ENCODE results near the gene RASSF8.

RASSF8 gene, protein sequence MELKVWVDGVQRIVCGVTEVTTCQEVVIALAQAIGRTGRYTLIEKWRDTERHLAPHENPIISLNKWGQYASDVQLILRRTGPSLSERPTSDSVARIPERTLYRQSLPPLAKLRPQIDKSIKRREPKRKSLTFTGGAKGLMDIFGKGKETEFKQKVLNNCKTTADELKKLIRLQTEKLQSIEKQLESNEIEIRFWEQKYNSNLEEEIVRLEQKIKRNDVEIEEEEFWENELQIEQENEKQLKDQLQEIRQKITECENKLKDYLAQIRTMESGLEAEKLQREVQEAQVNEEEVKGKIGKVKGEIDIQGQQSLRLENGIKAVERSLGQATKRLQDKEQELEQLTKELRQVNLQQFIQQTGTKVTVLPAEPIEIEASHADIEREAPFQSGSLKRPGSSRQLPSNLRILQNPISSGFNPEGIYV

DNA sequence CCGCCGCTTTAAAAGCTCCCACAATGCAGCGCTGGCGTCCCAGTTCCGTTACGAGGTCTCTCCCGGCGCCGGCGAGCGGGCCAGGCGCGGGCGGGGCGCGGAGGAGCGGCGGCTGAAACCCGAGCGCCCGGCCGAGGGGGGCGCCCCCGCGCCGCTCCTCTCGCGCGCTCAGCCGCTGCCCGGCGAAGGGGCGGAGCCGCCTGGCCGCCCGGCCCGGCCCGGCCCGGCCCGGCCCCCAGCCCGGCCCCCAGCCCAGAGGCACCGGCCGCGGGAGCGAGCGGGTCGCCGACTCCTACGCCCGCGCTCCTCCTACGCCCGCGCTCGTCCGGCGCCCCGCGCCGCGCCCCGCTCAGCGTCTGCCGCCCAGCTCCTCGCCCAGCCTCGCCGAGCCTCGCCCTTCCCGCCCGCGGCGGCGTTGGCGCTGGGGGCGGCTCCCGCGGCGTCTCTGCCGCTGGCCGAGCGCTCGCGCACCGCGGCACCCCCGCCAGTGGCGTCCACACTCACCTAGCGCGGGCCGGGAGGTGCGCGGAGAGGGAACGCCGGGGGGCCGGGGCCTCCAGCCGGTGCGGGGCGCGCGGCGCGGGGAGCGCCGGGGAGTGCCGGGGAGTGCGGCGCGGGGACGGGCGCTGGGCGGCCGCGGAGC, at the start of gene RASSF8:
Gene RASSF8, plus strand, starts transcription at position 255 of the 643 bp plus-strand sequence. CDS start 96,662 bp downstream, outside the sequence.
- peak; percentile 37 for DNase-seq

GRCh38 chr12:25914551-25914950, 43.9 kb upstream of the RASSF8 start:
- DNase-seq: no peak

DNA sequence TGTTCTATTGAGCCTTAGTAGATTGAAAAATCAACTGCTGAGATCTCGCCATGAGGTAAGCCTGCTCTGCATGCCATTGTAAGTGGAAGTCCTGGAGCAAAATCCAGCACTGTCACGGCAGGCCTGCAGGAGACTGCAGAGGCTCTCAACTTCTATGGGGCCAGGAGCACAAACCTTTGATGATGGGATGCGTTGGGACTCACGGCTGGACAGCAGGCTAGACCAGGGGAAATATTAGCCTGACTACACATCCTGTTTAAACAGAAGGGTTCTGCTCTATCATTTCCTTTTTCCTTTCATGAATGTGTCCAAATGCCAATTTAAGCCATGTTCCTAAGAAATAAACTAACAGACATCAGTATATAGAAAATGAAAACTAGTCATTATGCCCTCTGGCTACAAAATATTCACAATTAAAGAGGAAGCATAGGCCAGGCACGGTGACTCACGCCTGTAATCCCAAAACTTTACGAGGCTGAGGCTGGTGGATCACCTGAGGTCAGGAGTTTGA, 33.9 kb upstream of the RASSF8 start:
- no peak for DNase-seq

- no peak for DNase-seq
Observed at GRCh38 chr12:25925064-25925463, 33.4 kb upstream of the RASSF8 start.

- no peak for DNase-seq
Observed at GRCh38 chr12:25926536-25926935, 31.9 kb upstream of the RASSF8 start.

DNA sequence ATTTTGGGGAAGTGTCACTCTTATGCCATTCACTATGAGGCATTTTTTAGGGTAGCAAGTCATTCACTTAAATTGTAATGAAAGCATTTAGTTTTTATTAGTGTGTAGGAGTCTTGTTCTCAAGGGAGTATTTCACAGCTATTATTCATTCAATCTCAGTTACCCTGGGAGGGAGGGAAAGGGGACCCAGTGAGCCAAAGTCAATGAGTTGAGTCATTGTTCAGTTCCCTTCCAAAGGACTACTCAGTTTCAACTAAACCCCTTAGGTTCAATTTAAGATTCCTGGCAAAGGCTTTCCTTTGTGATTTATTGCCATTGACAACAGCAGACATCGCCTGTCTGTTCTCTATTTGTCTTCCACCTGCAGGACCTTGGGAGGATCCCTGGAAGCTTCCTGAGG, 29.3 kb upstream of the RASSF8 start:
- DNase-seq: no peak

- no peak for DNase-seq
Observed at GRCh38 chr12:25932971-25933370, 25.5 kb upstream of the RASSF8 start.

GRCh38 chr12:25934456-25934855, 24.0 kb upstream of the RASSF8 start:
- DNase-seq: no peak

- DNase-seq: no peak
Observed at GRCh38 chr12:25935355-25936144, 22.9 kb upstream of the RASSF8 start.

DNA sequence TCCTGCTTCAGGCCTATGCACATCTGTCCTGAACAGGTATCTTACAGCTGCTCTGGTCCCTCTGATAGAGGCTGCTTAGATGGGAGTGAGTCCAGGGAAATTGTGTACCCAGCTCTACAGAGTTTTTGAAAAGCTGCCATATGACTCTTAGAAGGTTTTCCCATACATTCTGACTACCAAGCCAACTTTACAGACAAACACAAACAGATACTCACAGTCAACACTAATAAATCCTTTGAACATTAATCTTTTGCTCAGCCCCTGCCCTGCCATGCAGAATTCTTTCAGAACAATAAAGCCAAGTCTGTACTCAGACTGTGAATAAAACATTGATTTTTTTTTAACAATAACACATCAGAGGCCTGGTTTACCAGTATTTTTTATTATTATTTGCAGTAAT, 21.4 kb upstream of the RASSF8 start:
- DNase-seq: no peak

- no peak for DNase-seq
Observed at GRCh38 chr12:25938581-25938980, 19.9 kb upstream of the RASSF8 start.

DNA sequence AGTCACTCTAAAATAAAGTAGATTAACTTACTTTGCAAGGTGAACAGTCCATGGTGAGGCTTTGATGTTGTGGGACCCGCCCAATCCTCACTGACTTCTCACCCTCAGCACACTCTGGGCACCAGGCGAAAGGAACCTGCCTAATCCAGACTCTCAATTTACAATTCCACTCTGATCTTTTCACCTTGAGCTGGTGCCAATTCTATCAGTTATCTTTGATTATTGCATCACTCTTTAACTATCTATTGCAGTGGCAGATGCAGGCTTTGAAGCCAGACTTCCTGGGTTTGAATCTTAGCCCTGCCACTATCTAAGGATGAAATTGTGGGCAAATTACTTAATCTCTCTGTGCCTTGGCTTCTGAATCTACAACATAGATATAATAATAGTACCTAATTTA, 18.9 kb upstream of the RASSF8 start:
- no peak for DNase-seq

DNA sequence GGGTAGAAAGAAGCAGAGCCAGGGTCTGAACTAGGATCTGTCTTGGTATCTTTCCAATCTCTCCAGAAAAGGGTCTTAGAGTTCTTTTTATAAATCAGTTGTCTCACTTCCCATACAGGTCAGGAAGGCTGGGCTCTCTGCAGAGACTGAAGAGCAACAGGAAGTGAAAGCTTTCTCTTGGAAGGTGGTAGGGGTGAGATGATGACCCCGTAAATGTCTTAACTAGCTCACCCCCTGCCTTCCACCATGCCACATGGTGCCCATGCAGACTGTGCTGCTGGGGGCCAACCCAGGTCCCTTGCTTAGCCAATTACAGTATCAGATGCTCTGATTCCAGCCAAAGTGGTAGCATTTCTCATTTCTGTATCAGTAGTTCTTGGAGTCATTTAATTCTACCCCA, 17.6 kb upstream of the RASSF8 start:
- no peak for DNase-seq

DNA sequence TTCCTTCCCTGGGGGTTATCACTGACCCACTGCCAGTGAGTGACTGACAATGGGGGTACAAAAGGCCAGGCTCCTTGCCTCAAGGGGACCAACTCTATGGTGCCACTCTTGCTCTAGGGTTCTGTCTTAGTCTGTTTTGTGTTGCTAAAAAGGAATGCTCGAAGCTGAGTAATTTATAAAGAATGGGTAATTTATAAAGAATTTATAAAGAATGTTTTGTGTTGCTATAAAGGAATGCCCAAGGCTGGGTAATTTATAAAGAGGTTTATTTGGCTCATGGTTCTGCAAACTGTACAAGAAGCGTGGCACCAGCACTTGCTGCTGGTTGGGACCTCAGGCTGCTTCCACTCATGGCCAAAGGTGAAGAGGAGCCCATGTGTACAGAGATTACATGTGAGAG, 15.8 kb upstream of the RASSF8 start:
- DNase-seq: no peak

GRCh38 chr12:25943940-25944339, 14.5 kb upstream of the RASSF8 start:
- DNase-seq: no peak

DNA sequence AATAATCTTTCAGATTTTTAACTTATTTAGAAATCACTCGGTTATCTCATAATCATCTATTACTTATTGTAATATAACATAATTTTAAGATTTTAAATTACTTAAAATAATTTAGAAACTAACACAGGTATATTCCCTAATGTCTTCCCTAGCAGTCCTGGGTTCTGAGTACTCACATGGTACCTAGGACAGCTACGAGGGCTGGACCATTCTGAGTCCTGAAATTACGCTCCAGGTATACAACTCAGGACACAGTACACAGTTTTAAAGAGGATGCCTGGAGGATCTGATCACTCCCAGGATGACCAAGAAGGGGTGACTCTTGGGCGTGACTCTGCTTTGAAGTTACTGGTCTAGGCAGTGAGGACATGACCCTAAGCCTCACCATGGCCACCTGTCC, 9.1 kb upstream of the RASSF8 start:
- DNase-seq: no peak

GRCh38 chr12:25950329-25951115, 8.0 kb upstream of the RASSF8 start:
- no peak for DNase-seq

DNA sequence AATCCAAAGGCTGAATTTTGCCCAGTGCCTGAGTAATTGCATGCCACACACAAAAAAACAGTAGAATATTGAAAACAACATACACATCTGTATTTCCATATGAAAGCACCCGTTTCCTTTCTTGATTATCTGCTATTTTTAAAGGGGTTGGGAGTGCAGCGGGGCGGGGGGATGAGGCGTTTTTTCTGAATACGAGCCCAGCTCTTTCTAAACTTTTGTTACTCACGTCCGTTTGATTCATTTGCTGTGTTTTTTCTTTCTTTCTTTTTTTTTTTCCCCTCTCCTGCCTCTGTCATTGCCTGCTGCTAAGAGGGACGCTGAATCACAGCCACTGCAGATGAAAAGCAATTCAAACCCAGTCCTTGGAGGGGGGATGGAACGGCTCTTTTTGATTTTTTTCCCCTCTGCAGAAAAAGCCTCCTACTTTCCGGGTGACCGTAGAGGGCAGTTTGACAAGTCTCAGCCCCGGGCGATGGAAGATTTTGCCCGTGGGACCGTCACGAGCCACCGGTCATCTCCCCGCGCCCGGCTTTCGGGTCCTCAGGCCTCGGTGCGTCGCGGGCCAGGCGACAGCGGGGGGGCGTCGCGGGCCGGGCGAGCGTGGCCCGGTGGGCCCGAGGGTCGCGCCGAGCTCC, 572 bp upstream of the RASSF8 start:
- DNase-seq: no peak

- DNase-seq: no peak
Observed at GRCh38 chr12:25959071-25959961, 834 bp downstream of the RASSF8 start.

DNA sequence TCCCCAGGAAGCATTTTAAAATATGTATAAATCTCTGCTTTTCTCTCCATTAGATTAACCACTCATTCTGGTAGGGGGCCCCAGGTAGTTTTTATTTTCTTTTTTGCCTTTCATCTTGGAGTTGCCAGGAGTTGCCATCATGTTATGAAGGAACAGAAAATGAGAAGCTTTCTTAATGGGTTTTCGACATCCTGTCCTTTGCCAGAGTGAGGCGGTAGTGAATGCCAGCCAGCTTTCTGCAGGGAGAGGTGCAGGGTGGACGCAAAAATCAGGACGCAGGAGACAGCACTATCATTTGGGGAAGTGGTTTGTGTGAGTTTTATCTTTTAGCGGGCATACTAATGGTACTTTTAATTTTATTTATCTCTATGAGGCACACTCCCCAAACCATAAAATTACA, 1.7 kb downstream of the RASSF8 start:
- DNase-seq: no peak

GRCh38 chr12:25960961-25961360, 2.5 kb downstream of the RASSF8 start:
- DNase-seq: no peak

Data from NCI-H1048 (cell line).